NCI-H345 (cell line): Measurements from ENCODE around the gene FSIP1.

ENCODE experiments used
- DNase-seq: peaks from one replicate; lab custom pipeline; 2025; lab: John Stamatoyannopoulos, UW

The FSIP1 gene

GRCh38 chr15:39645138-39645975 is 137.3 kb downstream of the FSIP1 start:
- no peak for DNase-seq

- DNase-seq: no peak
These were observed 138.5 kb downstream of the FSIP1 start for GRCh38 chr15:39644136-39644535.

- no peak for DNase-seq
These were observed 138.9 kb downstream of the FSIP1 start for GRCh38 chr15:39643727-39644126.

- no peak for DNase-seq
These were observed 140.5 kb downstream of the FSIP1 start for GRCh38 chr15:39642011-39642640.

- no peak for DNase-seq
These were observed 141.3 kb downstream of the FSIP1 start for GRCh38 chr15:39641191-39641889.

GRCh38 chr15:39640665-39641064 is 142.0 kb downstream of the FSIP1 start:
- DNase-seq: no peak

- no peak for DNase-seq
These were observed 143.6 kb downstream of the FSIP1 start for GRCh38 chr15:39639037-39639436.

- no peak for DNase-seq
These were observed 144.6 kb downstream of the FSIP1 start for GRCh38 chr15:39638041-39638440.

- no peak for DNase-seq
These were observed 151.3 kb downstream of the FSIP1 start for GRCh38 chr15:39631357-39631756.

- DNase-seq: no peak
These were observed 152.7 kb downstream of the FSIP1 start for GRCh38 chr15:39629906-39630305.

GRCh38 chr15:39629371-39629770 is 153.3 kb downstream of the FSIP1 start:
- DNase-seq: no peak

GRCh38 chr15:39628546-39629257 is 153.9 kb downstream of the FSIP1 start:
- DNase-seq: no peak

- DNase-seq: no peak
These were observed 154.5 kb downstream of the FSIP1 start for GRCh38 chr15:39628144-39628508.

- DNase-seq: no peak
These were observed 155.0 kb downstream of the FSIP1 start for GRCh38 chr15:39627451-39628143.

GRCh38 chr15:39625856-39626255 is 156.8 kb downstream of the FSIP1 start:
- DNase-seq: no peak

GRCh38 chr15:39625451-39625850 is 157.2 kb downstream of the FSIP1 start:
- DNase-seq: no peak

GRCh38 chr15:39624806-39625205 is 157.8 kb downstream of the FSIP1 start:
- DNase-seq: no peak

- DNase-seq: no peak
These were observed 159.1 kb downstream of the FSIP1 start for GRCh38 chr15:39623529-39623931.

GRCh38 chr15:39622660-39623516 is 159.8 kb downstream of the FSIP1 start:
- no peak for DNase-seq

- no peak for DNase-seq
These were observed 160.7 kb downstream of the FSIP1 start for GRCh38 chr15:39621976-39622375.

- DNase-seq: peak; percentile 43
These were observed 161.4 kb downstream of the FSIP1 start for GRCh38 chr15:39621210-39621609.
